GM18867 (cell line): ENCODE measurements around the gene SLC12A5.

Source experiments
- ATAC-seq: cut with Tn5 transposase; IDR thresholded peaks from one replicate; pipeline ENCODE4 v1.9.1; 2021; ENCODE audit warnings: mild to moderate bottlenecking, moderate library complexity; ENCODE audit not compliant: unreplicated experiment

Gene SLC12A5

GRCh38 chr20:46025376-46025783 is 3.6 kb upstream of the SLC12A5 start:
- ATAC-seq: no peak

- no peak for ATAC-seq
These were observed 1.7 kb upstream of the SLC12A5 start for GRCh38 chr20:46027245-46027853.

GRCh38 chr20:46028110-46028509 is 905 bp upstream of the SLC12A5 start:
- ATAC-seq: no peak

- no peak for ATAC-seq
These were observed 1.4 kb downstream of the SLC12A5 start for GRCh38 chr20:46030284-46031013.

- no peak for ATAC-seq
These were observed 2.1 kb downstream of the SLC12A5 start for GRCh38 chr20:46031014-46031569.

GRCh38 chr20:46031701-46032254 is 2.8 kb downstream of the SLC12A5 start:
- no peak for ATAC-seq

GRCh38 chr20:46034039-46034438 is 5.0 kb downstream of the SLC12A5 start:
- ATAC-seq: no peak

GRCh38 chr20:46035253-46035652 is 6.2 kb downstream of the SLC12A5 start:
- no peak for ATAC-seq

GRCh38 chr20:46035713-46036112 is 6.7 kb downstream of the SLC12A5 start:
- no peak for ATAC-seq

- no peak for ATAC-seq
These were observed 7.4 kb downstream of the SLC12A5 start for GRCh38 chr20:46036370-46036769.

- ATAC-seq: no peak
These were observed 8.0 kb downstream of the SLC12A5 start for GRCh38 chr20:46037036-46037435.

GRCh38 chr20:46040902-46041535 is 12.0 kb downstream of the SLC12A5 start:
- ATAC-seq: no peak

GRCh38 chr20:46043556-46043955 is 14.5 kb downstream of the SLC12A5 start:
- no peak for ATAC-seq

GRCh38 chr20:46044896-46045295 is 15.9 kb downstream of the SLC12A5 start:
- no peak for ATAC-seq

- no peak for ATAC-seq
These were observed 17.7 kb downstream of the SLC12A5 start for GRCh38 chr20:46046588-46047310.

- ATAC-seq: no peak
These were observed 18.8 kb downstream of the SLC12A5 start for GRCh38 chr20:46047821-46048220.

- no peak for ATAC-seq
These were observed 20.2 kb downstream of the SLC12A5 start for GRCh38 chr20:46049190-46049589.

GRCh38 chr20:46049815-46050214 is 20.8 kb downstream of the SLC12A5 start:
- no peak for ATAC-seq

- ATAC-seq: no peak
These were observed 21.4 kb downstream of the SLC12A5 start for GRCh38 chr20:46050444-46050843.

GRCh38 chr20:46050885-46051284 is 21.9 kb downstream of the SLC12A5 start:
- no peak for ATAC-seq
